Measurements from ENCODE around the gene SLC7A10.
"Not testable (repeated sequence)": the region's sequence is repeated elsewhere in the genome, so short reads cannot be mapped to it uniquely, and the experiment has no call there.

The SLC7A10 gene

GRCh38 chr19:33215438-33216197, 10.0 kb downstream of the SLC7A10 start:
- no peak for DNase-seq

GRCh38 chr19:33214596-33214995, 11.1 kb downstream of the SLC7A10 start:
- DNase-seq = no peak

DNA sequence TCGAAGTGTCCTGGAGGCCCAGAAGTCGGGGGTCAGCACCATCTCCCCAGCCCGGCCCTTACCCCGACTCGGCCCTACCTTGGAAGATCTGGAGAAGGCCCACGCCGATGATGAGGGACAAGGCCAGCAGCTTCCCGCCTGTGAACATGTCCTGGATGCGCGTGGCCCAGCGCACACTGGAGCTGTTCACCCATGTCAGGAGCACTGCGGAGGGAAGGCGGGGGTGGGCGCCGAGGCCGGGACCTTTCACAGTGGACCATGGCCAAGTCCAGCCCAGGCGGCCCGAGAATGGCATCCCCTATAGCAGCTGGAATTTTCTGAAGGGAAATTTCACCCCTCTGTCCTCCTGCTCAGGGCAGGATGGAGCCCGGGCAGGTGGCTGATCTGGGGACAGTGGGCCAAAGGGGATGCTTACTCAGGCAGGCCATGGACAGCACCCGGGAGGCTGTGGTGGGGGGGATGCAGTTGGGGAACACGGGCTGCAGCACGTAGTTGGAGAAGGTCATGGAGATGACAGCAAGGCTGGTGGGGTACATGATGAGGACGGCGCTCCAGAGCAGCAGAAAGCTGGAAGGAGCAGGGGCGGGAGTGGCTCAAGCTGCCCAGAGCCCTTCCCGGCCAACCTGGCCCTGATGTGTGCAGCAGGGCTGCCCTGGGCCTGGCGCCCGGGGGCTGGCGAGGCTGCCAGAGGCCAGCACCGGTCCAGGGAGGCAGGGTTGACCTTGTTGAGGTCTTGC, 13.0 kb downstream of the SLC7A10 start:
- no peak for DNase-seq

DNA sequence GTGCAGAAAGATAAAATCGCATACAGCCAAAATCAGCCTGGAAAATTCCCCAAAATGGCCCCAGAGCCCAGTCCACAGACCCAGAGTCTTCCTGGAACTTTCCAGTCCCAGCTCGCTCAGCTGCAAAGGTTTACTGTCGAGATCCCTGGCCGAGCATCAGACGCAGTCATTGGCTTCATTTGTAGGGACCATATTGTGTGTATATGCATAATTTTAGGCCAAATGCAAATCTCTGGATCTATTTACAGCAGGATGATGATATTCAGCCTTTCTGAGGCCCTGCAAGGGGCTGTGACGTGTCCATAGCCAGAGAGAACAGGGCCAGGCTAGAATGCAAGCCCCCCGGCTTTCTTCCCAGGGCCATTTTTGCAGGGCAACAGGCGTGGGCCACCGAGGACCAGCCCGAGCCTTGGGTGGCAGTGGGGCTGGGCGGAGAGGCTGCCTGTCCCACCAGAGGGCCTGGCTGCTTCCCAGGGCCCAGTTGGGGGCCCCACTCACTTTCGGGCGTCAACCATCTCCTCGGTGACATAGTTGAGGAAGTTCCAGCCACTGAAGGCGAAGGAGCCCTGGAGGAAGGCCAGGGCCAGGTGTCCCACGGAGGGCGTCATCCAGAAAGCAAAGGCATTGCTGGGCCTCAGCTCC, 13.7 kb downstream of the SLC7A10 start:
- DNase-seq = no peak

DNA sequence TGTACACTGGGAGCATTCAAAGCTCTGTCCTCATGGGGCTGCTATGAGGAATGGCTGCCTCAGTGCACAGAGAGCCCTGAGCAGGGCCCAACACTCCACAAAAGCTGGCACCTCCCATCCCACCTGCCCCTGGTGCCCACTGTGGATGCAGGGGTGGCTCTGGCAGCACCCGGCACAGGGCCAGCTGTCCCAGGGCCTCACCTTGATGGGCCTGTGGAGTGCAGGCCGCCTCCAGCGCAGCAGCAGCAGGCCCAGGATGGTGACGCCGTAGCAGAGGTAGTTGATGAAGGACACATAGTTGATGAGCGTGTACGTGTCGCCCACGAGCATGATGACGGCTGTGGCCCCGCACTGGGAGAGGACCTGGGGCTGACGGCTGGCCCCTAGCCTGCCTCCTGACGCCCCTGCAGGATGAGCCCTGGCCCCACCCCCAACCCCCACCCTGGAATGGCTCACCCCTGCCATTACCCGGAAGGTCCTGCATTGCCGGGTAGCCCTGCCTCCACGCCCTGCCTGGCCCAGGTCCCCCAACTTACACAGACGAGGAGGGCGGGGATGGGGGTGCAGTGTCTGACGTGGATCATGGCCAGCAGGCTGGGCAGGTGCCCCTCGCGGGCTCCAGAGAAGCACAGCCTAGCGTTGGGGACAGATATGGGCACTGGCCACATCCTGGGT, 15.2 kb downstream of the SLC7A10 start:
- no peak for DNase-seq

GRCh38 chr19:33209850-33210230, 15.8 kb downstream of the SLC7A10 start:
- DNase-seq = not testable (repeated sequence)

GRCh38 chr19:33208904-33209849, 16.5 kb downstream of the SLC7A10 start:
- DNase-seq = no peak

DNA sequence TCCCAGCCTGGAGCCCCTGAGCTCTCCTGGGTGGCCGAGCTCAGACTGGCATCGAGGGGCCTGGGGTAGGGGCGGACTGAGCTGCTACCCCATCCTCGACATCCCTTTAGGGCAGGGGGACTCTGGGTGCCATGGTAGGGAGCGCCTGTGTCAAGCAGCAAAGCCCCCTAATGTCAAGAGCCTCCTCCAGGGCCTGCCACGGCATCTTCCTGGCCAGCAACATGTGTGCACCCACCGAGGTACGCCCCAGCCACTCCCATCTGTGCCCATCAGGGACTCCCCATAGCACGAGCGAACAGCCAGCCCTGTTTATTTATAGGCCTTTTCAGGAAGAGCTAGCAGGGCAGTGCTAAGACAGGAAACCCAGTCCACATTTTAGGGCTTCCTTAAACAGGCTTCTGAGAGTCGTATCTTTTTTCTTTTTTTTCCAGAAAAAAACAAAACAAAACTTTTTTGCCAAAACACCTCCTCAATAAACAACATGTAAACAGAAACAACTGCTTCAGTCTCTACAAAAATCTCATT, 17.2 kb downstream of the SLC7A10 start:
- DNase-seq = no peak

DNA sequence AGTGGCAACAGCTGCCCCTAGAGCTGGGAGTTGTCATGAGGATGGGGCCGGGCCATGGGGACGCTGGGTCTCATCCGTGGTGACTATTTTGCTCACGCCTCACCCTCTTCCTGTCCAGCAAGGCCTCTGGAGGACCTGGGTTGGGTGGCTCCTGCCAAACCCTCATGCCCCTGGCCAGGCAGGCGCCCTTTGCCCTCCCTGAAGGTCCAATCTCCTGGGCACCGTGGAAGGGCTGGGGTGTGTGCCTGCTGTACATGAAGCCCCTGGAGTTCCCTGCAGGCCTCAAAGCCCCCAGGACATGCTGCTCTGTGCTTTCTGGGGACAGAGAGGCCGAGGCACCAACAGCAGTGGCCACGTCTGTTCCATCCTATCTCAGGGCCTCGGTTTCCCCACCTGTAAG, 17.7 kb downstream of the SLC7A10 start:
- DNase-seq = no peak

DNA sequence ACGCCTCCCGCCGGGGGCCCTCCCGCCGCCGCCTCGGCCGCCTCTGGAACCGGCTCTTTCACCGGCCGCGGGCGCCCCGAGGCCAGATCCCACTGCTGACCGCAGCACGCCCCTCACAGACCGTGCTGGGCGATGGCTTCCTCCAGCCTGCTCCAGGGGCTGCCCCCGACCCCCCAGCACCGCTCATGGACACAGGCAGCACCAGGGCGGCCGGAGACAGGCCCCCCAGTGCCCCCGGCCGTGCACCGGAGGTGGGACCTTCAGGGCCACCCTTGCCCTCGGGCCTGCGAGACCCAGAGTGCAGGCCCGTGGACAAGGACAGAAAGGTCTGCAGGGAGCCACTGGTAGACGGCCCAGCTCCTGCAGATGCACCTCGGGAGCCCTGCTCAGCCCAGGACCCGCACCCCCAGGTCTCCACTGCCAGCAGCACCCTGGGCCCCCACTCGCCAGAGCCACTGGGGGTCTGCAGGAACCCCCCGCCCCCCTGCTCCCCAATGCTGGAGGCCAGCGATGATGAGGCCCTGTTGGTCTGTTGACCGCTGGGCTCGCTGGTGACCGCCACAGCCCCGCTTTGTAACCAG, 18.5 kb downstream of the SLC7A10 start:
- no peak for DNase-seq

DNA sequence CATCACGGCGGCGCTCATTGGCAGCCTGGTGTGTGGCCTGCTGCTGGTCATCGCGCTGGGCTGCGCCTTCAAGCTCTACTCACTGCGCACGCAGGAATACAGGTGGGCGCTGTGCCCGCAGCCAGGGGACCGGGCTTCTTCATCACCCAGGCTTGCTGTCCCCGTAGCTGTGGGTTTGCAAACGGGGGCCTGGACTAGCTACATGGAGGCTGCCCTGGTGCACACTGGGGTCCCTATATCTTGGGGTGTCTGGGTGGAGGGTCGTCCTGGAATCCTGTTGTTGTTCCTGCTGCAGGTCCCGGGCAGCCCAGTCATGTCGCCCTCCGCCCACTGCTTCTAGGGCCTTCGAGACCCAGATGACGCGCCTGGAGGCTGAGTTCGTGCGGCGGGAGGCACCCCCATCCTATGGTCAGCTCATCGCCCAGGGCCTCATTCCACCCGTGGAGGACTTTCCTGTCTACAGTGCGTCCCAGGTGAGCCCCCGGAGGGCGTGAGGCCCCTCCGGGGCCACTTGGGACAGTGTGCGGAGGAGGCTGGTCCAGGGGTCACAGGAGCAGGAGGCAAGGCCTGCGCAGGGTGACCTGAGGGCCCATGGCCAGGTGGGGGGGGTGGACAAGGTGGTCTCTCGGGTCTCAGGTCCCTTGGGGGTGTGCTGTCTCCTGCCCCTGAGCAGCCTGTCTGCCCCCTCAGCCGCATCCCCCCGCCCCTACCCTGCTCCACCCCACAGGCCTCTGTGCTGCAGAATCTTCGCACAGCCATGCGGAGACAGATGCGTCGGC, 19.2 kb downstream of the SLC7A10 start:
- DNase-seq = no peak

GRCh38 chr19:33205531-33206260, 20.0 kb downstream of the SLC7A10 start:
- DNase-seq = no peak

GRCh38 chr19:33205110-33205509, 20.5 kb downstream of the SLC7A10 start:
- DNase-seq = no peak

- DNase-seq = no peak
Measured at GRCh38 chr19:33204136-33204973, 21.3 kb downstream of the SLC7A10 start.

- DNase-seq = no peak
Measured at GRCh38 chr19:33203529-33203928, 22.1 kb downstream of the SLC7A10 start.

DNA sequence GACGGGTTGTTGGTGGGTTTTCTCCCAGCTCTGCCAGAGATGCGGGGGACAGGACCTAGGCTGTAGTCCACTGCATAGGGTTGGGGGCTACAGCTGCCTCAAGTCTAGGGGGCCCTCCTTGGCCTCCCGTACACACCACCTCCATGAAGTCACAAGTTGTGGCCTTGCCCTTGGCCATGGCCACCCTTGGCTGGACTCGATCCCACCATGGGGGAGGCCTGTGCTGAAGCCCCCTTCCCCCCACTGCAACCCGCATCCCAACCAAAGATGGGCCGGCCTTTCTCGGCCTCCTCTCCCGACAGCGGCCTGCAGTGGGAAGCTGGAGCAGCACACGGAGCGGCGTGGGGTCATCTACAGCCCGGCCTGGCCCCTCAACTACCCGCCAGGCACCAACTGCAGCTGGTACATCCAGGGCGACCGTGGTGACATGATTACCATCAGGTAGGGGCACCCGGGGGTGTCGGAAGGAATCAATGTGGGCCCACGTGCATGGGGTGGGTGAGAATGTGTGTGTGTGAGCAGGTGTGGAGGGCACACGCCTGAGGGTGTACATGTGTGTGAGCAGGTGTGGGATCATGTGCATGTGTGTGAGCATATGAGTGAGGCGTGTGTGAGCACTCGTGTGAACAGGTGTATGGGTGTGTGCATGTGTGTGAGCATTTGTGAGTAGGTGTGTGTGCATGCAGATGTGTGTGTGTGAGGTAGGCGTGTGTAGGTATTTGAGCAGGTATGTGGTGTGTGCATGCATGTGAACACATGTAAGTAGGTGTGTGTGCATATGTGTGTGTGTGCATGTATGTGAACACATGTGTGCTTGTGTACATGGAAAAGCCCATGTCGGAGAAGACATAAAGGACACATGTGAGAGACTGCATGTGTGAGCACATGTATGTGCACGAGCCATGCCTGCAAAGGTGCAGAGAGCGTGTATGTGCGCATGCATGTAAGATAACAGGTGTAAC, 22.8 kb downstream of the SLC7A10 start:
- no peak for DNase-seq

GRCh38 chr19:33201886-33202545, 23.6 kb downstream of the SLC7A10 start:
- DNase-seq = no peak

All from effector CD8-positive, alpha-beta T cell (primary cell).